Activated CD4-positive, alpha-beta T cell treated with anti-CD3 and anti-CD28 coated beads, Interleukin-2, Interleukin-6, amounts not matched to agents 100 ng/mL and 50 ng/mL, durations not matched to agents 16 hours and 8 hours (primary cell): ENCODE results near the gene LARP7.
"Not testable (repeated sequence)": the region's sequence is repeated elsewhere in the genome, so short reads cannot be mapped to it uniquely, and the experiment has no call there.

ENCODE experiments used
- DNase-seq: peaks from one replicate; pipeline ENCODE4 v3.0.0-alpha.2; 2020

The LARP7 gene

DNA sequence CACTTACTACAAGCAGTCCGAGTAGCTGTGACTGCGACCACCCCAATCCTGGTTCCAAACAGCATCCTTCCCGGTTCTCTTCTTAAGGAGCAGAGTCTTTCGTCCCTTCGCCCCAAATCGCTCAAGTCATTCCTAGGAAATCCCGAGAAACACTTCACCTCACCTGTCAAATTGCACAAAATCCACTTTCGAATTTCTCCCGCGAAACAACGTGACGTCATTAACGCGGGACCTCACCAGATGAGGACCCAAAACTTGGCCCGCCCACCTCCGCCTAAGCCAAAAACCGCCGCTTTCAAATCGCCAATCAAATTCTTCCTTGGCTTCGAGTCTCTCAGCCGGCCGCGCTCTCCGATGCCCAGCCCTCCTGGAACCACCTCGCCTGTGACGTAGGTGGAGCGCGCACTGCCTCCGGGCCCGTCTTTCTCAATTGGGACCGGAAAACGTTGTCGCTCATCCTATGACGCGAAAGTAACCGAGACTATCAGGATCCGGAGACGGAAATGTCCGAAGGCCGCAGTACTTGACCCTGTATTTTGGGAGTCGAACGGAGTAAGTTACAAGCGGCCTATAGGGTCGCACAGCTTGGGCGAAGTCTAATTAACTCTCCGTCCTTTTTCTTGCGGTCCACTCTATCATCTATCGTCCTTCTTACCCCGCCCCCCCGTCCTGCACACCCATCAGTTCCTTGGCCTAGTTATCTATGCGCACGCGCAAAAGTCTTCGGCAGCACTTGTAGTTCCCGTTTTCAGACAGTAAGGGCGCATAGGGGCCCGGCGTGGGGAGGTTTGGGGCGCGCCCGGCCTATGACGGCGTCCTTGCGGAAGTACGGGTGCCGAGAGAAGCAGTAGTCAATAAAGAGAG lies at the start of gene LARP7, which contains the start of gene ZGRF1:
Gene LARP7 (plus strand): TSS at position 456 of the 864 bp plus-strand sequence. CDS start 7,527 bp downstream, outside the sequence.
Gene ZGRF1 (minus strand): TSS at position 222 of the 864 bp plus-strand sequence. CDS start 3,733 bp downstream, outside the sequence.
- DNase-seq, result peak; percentile 99

DNA sequence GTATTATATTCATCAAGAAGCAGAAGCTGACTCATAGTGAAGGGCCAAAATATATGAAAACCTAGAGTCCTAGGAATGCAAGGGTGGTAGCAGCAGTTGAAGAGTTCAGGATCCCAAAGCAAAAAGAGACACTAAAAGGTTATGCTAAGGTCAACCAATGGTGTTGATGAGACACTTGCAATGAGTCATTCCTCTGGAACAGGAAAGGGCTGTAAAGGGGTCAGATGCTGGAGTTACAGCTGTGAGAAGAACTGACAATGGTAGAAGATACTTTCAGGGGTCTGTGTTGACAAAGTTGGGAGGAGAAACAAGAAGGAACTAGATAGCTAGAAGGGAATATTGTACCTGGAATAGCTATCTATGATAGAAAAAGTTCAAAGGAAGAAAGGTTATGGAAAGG lies 47.7 kb upstream of the LARP7 start:
- no peak for DNase-seq

GRCh38 chr4:112591593-112591992 lies 45.4 kb upstream of the LARP7 start:
- DNase-seq, result no peak

DNA sequence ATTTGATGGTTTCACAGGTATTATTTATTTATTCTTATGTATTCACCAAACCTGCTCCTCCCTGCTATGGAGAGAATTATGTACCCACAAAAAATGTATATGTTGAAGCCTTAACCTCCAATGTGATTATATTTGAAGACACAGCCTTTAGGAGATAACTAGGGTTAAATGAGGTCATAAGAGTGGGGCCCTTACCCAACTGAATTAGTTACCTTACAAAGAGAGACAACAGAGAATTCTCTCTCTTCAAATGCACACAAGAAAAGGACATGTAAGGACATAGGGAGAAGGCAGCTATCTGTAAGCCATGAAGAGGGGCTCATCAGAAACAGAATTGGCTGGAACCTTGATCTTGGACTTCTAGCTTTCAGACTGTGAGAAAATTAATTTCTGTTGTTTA lies 44.2 kb upstream of the LARP7 start:
- DNase-seq, result no peak

DNA sequence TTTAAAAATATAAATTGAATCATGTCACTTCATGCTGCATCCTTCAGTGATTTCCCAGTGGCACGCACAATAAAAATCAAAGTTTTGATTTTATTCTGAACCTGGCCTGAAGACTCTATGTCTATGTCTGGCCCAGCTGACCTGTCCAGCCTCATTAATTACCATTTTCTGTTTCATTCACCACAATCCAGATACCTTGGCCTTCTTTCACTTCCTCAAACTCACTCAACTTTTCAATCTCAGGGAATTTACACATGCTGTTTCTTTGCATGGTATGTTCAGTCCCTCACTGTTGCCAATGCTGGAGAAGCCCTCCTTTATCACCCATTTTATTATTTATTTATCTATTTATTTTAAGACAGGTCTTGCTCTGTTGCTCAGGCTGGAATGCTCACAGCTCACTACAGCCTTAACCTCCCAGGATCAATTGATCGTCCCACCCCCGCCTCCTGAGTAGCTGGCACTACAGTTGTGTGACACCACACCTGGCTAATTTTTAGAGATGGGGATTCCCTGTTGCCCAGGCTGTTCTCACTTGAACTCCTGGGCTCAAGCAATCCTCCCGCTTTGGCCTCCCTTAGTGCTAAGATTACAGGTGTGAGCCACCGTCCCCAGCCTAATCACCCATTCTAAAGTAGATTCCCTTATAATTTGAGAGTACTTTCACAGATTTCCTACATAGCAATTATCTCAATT lies 43.4 kb upstream of the LARP7 start:
- DNase-seq, result no peak

DNA sequence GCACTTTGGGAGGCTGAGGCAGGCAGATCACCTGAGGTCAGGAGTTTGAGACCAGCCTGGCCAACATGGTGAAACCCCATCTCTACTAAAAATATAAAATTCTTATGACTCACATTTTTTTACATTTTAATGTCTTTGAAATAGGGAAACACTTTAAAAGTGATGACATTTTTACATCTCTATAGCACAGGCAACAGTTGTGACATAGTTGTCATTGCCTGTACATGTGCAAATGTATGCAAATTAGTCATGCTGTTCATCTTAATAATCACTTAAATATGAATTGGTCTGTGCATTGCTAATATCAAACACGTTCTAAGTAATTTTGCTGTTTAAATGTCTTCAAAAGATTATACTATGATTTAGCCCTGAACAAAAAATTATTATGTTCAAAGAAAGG lies 42.0 kb upstream of the LARP7 start:
- no peak for DNase-seq

DNA sequence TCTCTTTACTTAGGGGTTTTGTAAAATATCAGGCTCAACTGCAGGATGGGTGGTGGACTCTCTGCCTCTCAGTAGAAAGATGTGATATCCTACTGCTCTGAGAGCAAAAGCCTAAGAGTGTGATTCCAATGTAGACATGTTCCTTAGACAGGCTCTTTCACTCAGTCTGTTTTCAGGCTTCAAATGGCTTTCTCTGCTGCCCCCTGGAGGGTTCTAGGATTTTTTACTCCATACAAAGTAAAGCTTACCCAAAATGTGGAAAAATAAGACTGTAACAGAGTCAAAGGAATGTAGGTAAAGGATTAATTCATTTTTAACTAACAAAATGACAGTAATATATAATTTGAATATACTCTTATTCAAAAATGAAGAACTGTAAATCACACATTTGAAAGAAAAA lies 32.4 kb upstream of the LARP7 start:
- peak; percentile 43 for DNase-seq

GRCh38 chr4:112612814-112613213 lies 24.1 kb upstream of the LARP7 start:
- not testable (repeated sequence) for DNase-seq

- no peak for DNase-seq
Measured at GRCh38 chr4:112616984-112617383, 20.0 kb upstream of the LARP7 start.

GRCh38 chr4:112626228-112626627 lies 10.7 kb upstream of the LARP7 start:
- DNase-seq, result no peak

GRCh38 chr4:112633477-112634235 lies 3.3 kb upstream of the LARP7 start:
- DNase-seq, result peak; percentile 39

DNA sequence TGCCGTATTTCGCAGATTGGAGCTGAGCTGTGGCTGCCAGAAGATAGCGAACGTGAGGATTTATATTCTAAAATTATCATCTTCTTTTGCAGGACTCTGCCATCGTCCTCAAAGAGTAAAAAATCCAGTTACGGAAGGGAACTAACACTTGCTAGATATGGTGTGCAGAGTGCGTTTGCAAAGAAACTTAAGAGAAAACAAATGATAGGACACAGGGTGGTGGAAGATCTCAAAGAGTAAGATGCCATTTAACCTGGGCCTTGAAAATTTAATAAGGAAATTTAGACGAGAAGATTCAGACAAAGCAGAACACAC lies 566 bp downstream of the LARP7 start:
- DNase-seq, result no peak

- no peak for DNase-seq
Measured at GRCh38 chr4:112642526-112642925, 5.6 kb downstream of the LARP7 start.

- not testable (repeated sequence) for DNase-seq
Measured at GRCh38 chr4:112644595-112645535, 7.9 kb downstream of the LARP7 start.

DNA sequence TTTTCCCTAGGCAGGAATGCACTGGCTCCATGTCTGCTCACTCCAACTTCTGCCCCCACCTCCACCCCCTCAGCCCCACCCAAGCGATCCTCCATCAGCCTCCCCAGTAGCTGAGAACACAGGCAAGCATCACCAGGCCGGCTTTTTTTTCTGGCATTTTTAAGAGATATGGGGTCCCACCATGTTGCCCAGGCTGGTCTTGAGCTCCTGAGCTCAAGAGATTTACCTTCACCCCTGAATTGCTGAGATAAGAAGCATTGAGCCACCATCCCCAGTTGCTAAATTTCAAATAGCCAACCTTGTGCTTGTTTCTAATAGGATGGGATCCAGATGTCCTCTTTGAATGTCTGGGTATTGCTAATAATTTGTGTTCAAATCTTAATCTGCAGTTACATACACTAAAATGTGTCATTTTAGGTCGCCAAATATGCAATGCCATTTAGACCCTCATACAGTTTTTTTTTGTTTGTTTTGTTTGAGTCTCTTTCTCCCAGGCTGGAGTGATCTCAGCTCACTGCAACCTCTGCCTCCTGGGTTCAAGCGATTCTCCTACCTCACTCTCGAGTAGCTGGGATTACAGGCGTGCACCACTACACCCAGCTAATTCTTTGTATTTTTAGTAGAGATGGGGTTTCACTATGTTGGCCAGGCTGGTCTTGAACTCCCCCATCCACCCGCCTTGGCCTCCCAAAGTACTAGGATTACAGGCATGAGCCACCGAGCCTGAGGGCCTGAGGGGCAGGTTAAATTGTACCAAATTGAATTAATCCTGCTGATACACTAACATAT lies 8.8 kb downstream of the LARP7 start:
- no peak for DNase-seq

GRCh38 chr4:112646632-112647537 lies 9.9 kb downstream of the LARP7 start:
- no peak for DNase-seq

DNA sequence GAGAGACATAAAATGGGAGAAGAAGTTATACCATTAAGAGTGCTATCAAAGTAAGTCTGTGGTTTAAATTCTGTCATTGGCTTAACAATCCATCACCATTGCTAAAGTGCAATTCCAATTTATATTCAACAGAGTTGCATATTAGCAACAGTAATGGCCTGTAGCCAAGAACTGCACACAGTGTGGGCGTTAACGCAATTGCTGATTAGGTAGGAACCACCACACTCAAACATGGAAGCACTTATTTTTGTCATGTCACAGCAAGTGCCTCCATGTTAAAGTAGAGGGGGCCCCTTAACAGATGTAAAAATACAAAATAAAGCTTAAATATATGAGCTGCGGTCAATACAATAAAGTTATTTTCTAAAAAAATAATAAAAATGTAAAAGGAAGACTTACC lies 10.8 kb downstream of the LARP7 start:
- no peak for DNase-seq

GRCh38 chr4:112648263-112649054 lies 11.5 kb downstream of the LARP7 start:
- DNase-seq, result no peak

DNA sequence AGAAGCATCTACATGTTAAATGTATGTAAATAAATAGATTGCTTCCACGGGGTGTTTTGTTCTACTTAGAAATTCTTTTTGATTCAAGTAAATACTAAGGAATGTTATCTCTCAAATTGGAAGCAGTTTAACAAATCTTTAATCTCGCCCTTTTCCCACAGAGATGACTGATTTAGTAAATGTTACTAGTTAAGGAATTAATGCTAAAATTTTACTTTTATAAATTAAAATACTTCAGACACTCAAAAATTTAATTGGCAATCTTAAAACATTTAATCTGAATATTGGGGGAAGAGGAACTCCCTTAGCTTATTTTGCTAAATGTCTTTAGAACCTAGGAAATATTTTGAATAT lies 12.1 kb downstream of the LARP7 start:
- no peak for DNase-seq

- no peak for DNase-seq
Measured at GRCh38 chr4:112650332-112650731, 13.4 kb downstream of the LARP7 start.
